HEK293 (cell line): Measurements from ENCODE around the gene MTMR10.

Experiments
- CTCF ChIA-PET: fragments of 350-600 bp; formaldehyde crosslinking; extraction: SDS; loops from one replicate; lab custom pipeline; 2021; ENCODE audit warnings: antibody characterized with exemption; lab: Yijun Ruan, JAX
- POLR2A ChIA-PET: fragments of 300-600 bp; formaldehyde crosslinking; extraction: SDS; loops from one replicate; lab custom pipeline; 2020; ENCODE audit warnings: antibody characterized with exemption, inconsistent platforms; lab: Yijun Ruan, JAX
- H3K27ac ChIP-seq: fragments of 200-500 bp; sonication (Bioruptor generic); 2 replicates; pipeline ENCODE4 v1.5.1; 2014; ENCODE audit warnings: low read depth, low read length, control low read depth, inconsistent platforms; ENCODE audit errors: extremely low read depth
- H3K36me3 ChIP-seq, 2 experiments: fragments of 200-500 bp in 1 of 2; sonication (Bioruptor generic) in 1 of 2; 1 replicate in 1 of 2; 2 replicates in 1 of 2; pipeline ENCODE4 v1.5.1; 2014 to 2017; ENCODE audit warnings: inconsistent platforms in 2 of 2, low read length in 2 of 2; ENCODE audit not compliant: control insufficient read depth in 2 of 2, insufficient read depth in 1 of 2
- H3K4me1 ChIP-seq: fragments of 200-500 bp; sonication (Bioruptor generic); 2 replicates; pipeline ENCODE4 v1.5.1; 2014; ENCODE audit warnings: mild to moderate bottlenecking, low read length, inconsistent platforms; ENCODE audit not compliant: control insufficient read depth, insufficient read depth
- H3K4me3 ChIP-seq: 2 replicates; pipeline ENCODE4 v1.5.1; 2011; ENCODE audit warnings: low read depth, mild to moderate bottlenecking, control low read depth, low read length, moderate library complexity
- H3K9me3 ChIP-seq: fragments of 200-500 bp; sonication (Bioruptor generic); 2 replicates; pipeline ENCODE4 v1.5.1; 2014; ENCODE audit warnings: low read depth, low read length, inconsistent platforms; ENCODE audit not compliant: control insufficient read depth, insufficient read depth
- IKZF3 ChIP-seq: fragments of 450-650 bp; IDR thresholded peaks from 2 replicates; pipeline ENCODE4 v1.5.0; 2018; ENCODE audit warnings: missing biosample characterization, mild to moderate bottlenecking, missing genetic modification characterization, moderate library complexity
- KLF16 ChIP-seq: fragments of 450-650 bp; formaldehyde crosslinking; IDR thresholded peaks from 2 replicates; pipeline ENCODE4 v1.5.1; 2017; ENCODE audit warnings: missing biosample characterization, missing genetic modification characterization
- PATZ1 ChIP-seq: fragments of 450-650 bp; formaldehyde crosslinking; IDR thresholded peaks from 2 replicates; pipeline ENCODE4 v1.5.1; 2016; ENCODE audit warnings: missing biosample characterization, missing genetic modification characterization
- REPIN1 ChIP-seq: fragments of 450-650 bp; formaldehyde crosslinking; IDR thresholded peaks from 2 replicates; pipeline ENCODE4 v1.5.1; 2017; ENCODE audit warnings: missing biosample characterization, missing genetic modification characterization, low read depth
- ZBTB17 ChIP-seq: fragments of 450-650 bp; formaldehyde crosslinking; IDR thresholded peaks from 2 replicates; pipeline ENCODE4 v1.5.1; 2016; ENCODE audit warnings: missing biosample characterization, missing genetic modification characterization
- ZBTB44 ChIP-seq: fragments of 450-650 bp; IDR thresholded peaks from 2 replicates; pipeline ENCODE4 v1.5.1; 2018; ENCODE audit warnings: missing biosample characterization, mild to moderate bottlenecking, missing genetic modification characterization
- ZFP37 ChIP-seq: fragments of 450-650 bp; formaldehyde crosslinking; IDR thresholded peaks from 2 replicates; pipeline ENCODE4 v1.5.1; 2016; ENCODE audit warnings: missing biosample characterization, missing genetic modification characterization
- ZNF280C ChIP-seq: fragments of 450-650 bp; formaldehyde crosslinking; IDR thresholded peaks from 2 replicates; pipeline ENCODE4 v1.5.1; 2016; ENCODE audit warnings: missing biosample characterization, missing genetic modification characterization
- ZNF426 ChIP-seq: fragments of 450-650 bp; formaldehyde crosslinking; IDR thresholded peaks from 2 replicates; pipeline ENCODE4 v1.5.1; 2017; ENCODE audit warnings: missing biosample characterization, missing genetic modification characterization, mild to moderate bottlenecking, inconsistent platforms, moderate library complexity
- ZNF473 ChIP-seq: fragments of 450-650 bp; formaldehyde crosslinking; IDR thresholded peaks from 2 replicates; pipeline ENCODE4 v1.5.1; 2017; ENCODE audit warnings: missing biosample characterization, missing genetic modification characterization
- ZNF544 ChIP-seq: fragments of 450-650 bp; formaldehyde crosslinking; IDR thresholded peaks from 2 replicates; pipeline ENCODE4 v1.5.0; 2017; ENCODE audit warnings: missing biosample characterization, missing genetic modification characterization
- ZNF548 ChIP-seq: fragments of 450-650 bp; formaldehyde crosslinking; IDR thresholded peaks from 2 replicates; pipeline ENCODE4 v1.5.1; 2016; ENCODE audit warnings: missing biosample characterization, missing genetic modification characterization
- ZNF549 ChIP-seq: fragments of 450-650 bp; IDR thresholded peaks from 2 replicates; pipeline ENCODE4 v1.5.1; 2018; ENCODE audit warnings: missing biosample characterization, missing genetic modification characterization, mild to moderate bottlenecking, inconsistent platforms, moderate library complexity
- ZNF585B ChIP-seq: fragments of 450-650 bp; formaldehyde crosslinking; IDR thresholded peaks from 2 replicates; pipeline ENCODE4 v1.5.1; 2016; ENCODE audit warnings: missing biosample characterization, missing genetic modification characterization
- ZNF621 ChIP-seq: fragments of 450-650 bp; formaldehyde crosslinking; IDR thresholded peaks from 2 replicates; pipeline ENCODE4 v1.5.1; 2017; ENCODE audit warnings: missing biosample characterization, missing genetic modification characterization
- ZNF624 ChIP-seq: fragments of 450-650 bp; formaldehyde crosslinking; IDR thresholded peaks from 2 replicates; pipeline ENCODE4 v1.5.1; 2017; ENCODE audit warnings: missing biosample characterization, missing genetic modification characterization
- ZNF639 ChIP-seq: fragments of 450-650 bp; formaldehyde crosslinking; IDR thresholded peaks from 2 replicates; pipeline ENCODE4 v1.5.1; 2016; ENCODE audit warnings: missing biosample characterization, missing genetic modification characterization
- ZNF658 ChIP-seq: fragments of 450-650 bp; formaldehyde crosslinking; IDR thresholded peaks from 2 replicates; pipeline ENCODE4; 2016; ENCODE audit warnings: missing biosample characterization, missing genetic modification characterization
- ZNF670 ChIP-seq: fragments of 450-650 bp; formaldehyde crosslinking; IDR thresholded peaks from 2 replicates; pipeline ENCODE4 v1.5.1; 2016; ENCODE audit warnings: missing biosample characterization, missing genetic modification characterization, low read depth
- ZNF692 ChIP-seq: fragments of 450-650 bp; formaldehyde crosslinking; IDR thresholded peaks from 2 replicates; pipeline ENCODE4 v1.5.1; 2016; ENCODE audit warnings: missing biosample characterization, missing genetic modification characterization
- ZNF777 ChIP-seq: fragments of 450-650 bp; formaldehyde crosslinking; IDR thresholded peaks from 2 replicates; pipeline ENCODE4 v1.5.1; 2017; ENCODE audit warnings: missing biosample characterization, missing genetic modification characterization, borderline replicate concordance
- ZSCAN18 ChIP-seq: fragments of 450-650 bp; formaldehyde crosslinking; IDR thresholded peaks from 2 replicates; pipeline ENCODE4 v1.5.1; 2016; ENCODE audit warnings: missing biosample characterization, missing genetic modification characterization
- ZSCAN5A ChIP-seq: fragments of 450-650 bp; formaldehyde crosslinking; IDR thresholded peaks from 2 replicates; pipeline ENCODE4 v1.5.1; 2016; ENCODE audit warnings: missing biosample characterization, missing genetic modification characterization

MTMR10 gene

GRCh38 chr15:30978328-30978727 is 13.1 kb downstream of the MTMR10 start:
- H3K4me1 ChIP-seq = no peaks in the 10 kb centered on the region
- ChIA-PET CTCF (no interaction called here), POLR2A (no interaction called here)

GRCh38 chr15:30974112-30974511 is 17.3 kb downstream of the MTMR10 start:
- Histone ChIP-seq H3K4me3 (no peak overlapping the region), H3K36me3 (peaks cover 0 to 10% of the 10 kb centered on the region in 2 experiments; a peak in 1 of 3 replicates), H3K9me3 (no peaks in the 10 kb centered on the region), H3K4me1 (no peaks in the 10 kb centered on the region), H3K27ac (no peak overlapping the region)
- ChIA-PET POLR2A (no interaction called here), CTCF (interaction anchor here (0.7 kb wide), 1 partner anchor 128 kb away, joined by 3 read pairs; the partner anchor contains the start of gene TRPM1)
- TF ChIP-seq KLF16 (tag by site-specific recombination) = no peak
- no peak for TF ChIP-seq ZNF639 (tag by site-specific recombination)
- TF ChIP-seq ZNF426 (tag by site-specific recombination) = no peak
- no peak for TF ChIP-seq ZBTB44
- no peak for TF ChIP-seq IKZF3 (tag by site-specific recombination)
- no peak for TF ChIP-seq ZSCAN18 (tag by site-specific recombination)
- TF ChIP-seq ZFP37 (tag by site-specific recombination) = no peak
- no peak for TF ChIP-seq ZNF624
- no peak for TF ChIP-seq ZNF548
- TF ChIP-seq ZNF549 (tag by site-specific recombination) = no peak
- no peak for TF ChIP-seq ZNF544
- no peak for TF ChIP-seq PATZ1 (tag by site-specific recombination)
- no peak for TF ChIP-seq ZNF621
- TF ChIP-seq ZSCAN5A = no peak

More at GRCh38 chr15:30978328-30978727, 13.1 kb downstream of the MTMR10 start:
- TF ChIP-seq ZNF280C (tag by site-specific recombination) (no peak), ZNF692 (tag by site-specific recombination) (no peak), ZNF473 (tag by site-specific recombination) (no peak), ZBTB17 (tag by site-specific recombination) (no peak), REPIN1 (tag by site-specific recombination) (no peak), ZNF777 (tag by site-specific recombination) (no peak), ZNF658 (tag by site-specific recombination) (no peak), ZNF585B (tag by site-specific recombination) (no peak), ZFP37 (tag by site-specific recombination) (no peak), ZNF670 (tag by site-specific recombination) (no peak)
- Histone ChIP-seq H3K36me3 (peaks cover 0 to 15% of the 10 kb centered on the region in 2 experiments; a peak in 1 of 3 replicates), H3K27ac (no peak overlapping the region), H3K4me3 (no peak overlapping the region), H3K9me3 (no peaks in the 10 kb centered on the region)
